ENCODE data around the gene TMTC2. TPM values are rescaled to one million over a fixed set of nuclear protein-coding genes. Genes with fewer than 3 reads are reported as not detected.

The TMTC2 gene
- total RNA-seq, 2 donors from 2014 or later = 2.9 to 3.2 TPM

DNA sequence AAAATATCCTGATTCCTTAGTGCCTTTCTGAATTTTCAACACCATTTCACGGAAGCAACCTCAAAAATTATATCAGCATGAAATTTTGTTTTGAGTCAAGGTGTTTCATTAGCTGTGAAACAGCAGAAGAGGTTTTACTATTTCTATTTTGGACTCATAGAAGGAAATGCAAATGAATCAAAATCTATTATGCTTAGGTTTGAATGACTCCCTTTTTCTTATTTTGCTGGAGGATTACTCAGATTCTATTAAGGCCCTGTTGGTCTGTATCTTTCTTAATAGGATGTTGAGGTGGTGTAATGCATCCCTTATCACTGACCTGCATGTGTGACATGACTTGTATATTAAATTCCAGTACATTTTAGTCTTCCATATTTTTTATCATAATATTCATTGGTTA, 165.8 kb downstream of the TMTC2 start:
- no peak for DNase-seq (ENCODE audit: low spot score)
- Histone ChIP-seq H3K4me1 (no peaks in the 10 kb centered on the region), H3K27ac (no peak overlapping the region), H3K9me3 (no peaks in the 10 kb centered on the region), H3K36me3 (no peaks in the 10 kb centered on the region), H3K4me3 (no peak overlapping the region), H3K27me3 (no peaks in the 10 kb centered on the region)
- TF ChIP-seq, protein P1, sequence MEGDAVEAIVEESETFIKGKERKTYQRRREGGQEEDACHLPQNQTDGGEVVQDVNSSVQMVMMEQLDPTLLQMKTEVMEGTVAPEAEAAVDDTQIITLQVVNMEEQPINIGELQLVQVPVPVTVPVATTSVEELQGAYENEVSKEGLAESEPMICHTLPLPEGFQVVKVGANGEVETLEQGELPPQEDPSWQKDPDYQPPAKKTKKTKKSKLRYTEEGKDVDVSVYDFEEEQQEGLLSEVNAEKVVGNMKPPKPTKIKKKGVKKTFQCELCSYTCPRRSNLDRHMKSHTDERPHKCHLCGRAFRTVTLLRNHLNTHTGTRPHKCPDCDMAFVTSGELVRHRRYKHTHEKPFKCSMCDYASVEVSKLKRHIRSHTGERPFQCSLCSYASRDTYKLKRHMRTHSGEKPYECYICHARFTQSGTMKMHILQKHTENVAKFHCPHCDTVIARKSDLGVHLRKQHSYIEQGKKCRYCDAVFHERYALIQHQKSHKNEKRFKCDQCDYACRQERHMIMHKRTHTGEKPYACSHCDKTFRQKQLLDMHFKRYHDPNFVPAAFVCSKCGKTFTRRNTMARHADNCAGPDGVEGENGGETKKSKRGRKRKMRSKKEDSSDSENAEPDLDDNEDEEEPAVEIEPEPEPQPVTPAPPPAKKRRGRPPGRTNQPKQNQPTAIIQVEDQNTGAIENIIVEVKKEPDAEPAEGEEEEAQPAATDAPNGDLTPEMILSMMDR (IDR thresholded peaks at IDR 0.05) = no peak

DNA sequence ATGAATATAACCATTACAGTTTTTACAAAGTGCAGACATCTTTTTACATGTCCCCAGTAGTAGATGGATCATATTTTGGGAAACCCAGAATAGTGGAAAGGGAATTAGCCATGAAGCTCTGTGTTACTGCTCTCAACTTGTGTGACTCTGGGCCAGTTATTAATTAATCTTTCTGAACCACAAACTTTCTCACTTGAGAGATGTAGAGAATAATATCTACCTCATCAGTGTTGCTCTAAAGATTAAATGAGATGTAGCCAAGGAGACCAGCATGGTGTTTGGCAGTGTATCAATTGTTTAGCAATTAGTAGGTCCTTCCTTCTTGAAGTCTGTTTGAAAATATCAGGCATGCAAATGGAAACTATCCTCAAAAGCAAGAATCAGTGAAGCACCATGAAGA, 169.2 kb downstream of the TMTC2 start:
- Histone ChIP-seq H3K36me3 (no peaks in the 10 kb centered on the region), H3K27ac (no peak overlapping the region), H3K4me3 (no peak overlapping the region), H3K9me3 (no peaks in the 10 kb centered on the region), H3K4me1 (no peaks in the 10 kb centered on the region), H3K27me3 (no peaks in the 10 kb centered on the region)
- TF ChIP-seq, protein P1 (IDR thresholded peaks at IDR 0.05) = no peak
- DNase-seq (ENCODE audit: low spot score) = no peak

DNA sequence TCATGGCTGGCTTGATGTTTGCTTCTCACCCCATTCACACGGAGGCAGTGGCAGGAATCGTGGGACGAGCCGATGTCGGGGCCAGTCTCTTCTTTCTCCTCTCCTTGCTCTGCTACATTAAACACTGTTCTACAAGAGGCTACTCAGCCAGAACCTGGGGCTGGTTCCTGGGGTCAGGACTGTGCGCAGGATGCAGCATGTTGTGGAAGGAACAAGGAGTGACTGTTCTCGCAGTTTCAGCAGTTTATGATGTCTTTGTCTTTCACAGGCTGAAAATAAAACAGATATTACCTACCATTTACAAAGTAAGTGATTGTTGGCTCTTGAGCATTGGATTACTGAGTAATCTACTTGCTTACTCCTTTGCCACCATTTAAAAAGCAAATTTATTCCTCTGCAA, 170.6 kb downstream of the TMTC2 start:
- Histone ChIP-seq H3K4me3 (no peak overlapping the region), H3K9me3 (no peaks in the 10 kb centered on the region), H3K27ac (no peak overlapping the region), H3K27me3 (no peaks in the 10 kb centered on the region), H3K4me1 (no peaks in the 10 kb centered on the region), H3K36me3 (no peaks in the 10 kb centered on the region)
- TF ChIP-seq, protein P1 (IDR thresholded peaks at IDR 0.05) = no peak
- no peak for DNase-seq (ENCODE audit: low spot score)

DNA sequence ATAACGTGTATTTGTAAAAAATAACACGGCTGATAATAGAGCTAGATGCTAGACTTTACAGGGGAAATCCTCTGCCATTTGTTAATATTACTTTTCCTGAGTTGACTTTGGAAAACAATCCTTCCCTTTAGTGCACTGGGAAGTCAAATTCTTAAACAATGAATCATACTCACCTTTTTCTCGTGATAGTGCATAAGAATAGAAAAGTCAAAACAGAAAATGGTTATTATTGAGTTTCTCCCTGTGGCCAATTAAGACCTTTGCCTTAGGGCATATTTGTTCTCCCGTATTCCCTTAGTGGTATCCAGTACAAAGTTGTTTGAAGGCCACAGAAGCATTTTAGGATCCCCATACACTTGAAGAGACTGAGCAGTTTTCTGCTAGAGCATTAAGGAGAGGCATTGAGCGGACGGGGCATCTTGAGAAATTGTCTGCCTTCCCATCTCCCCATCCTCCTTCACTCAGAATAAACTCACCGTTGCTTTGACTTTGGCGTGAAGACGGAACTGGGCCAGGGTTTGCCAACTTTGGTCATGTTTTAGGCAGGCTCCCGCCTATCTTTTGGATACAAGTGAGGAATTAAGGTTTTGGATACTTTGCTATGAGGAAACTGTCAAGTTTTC, 171.3 kb downstream of the TMTC2 start:
- TF ChIP-seq, protein P1 (IDR thresholded peaks at IDR 0.05) = no peak
- Histone ChIP-seq H3K4me1 (no peaks in the 10 kb centered on the region), H3K27ac (no peak overlapping the region), H3K4me3 (no peak overlapping the region), H3K36me3 (no peaks in the 10 kb centered on the region), H3K27me3 (no peaks in the 10 kb centered on the region), H3K9me3 (no peaks in the 10 kb centered on the region)
- DNase-seq (ENCODE audit: low spot score) = no peak

DNA sequence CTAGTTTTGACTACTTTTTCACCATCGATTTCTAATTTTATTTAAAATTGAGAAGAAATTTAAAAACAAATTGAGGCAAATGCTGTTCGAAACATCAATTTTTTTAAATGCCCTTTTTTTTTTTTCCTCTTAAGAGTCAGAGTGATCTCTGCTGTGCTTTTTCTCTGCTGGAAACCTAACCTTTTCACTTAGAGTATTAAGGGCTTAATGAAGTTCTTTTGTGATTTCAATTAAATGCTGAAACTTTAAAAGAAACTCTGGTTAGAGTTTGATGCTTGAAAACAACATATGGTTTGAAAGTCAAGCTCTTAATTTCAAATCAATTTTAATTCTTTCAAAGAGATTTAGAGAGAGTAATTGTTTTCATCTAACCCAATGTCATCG, 171.8 kb downstream of the TMTC2 start:
- Histone ChIP-seq H3K27me3 (no peaks in the 10 kb centered on the region), H3K4me1 (no peaks in the 10 kb centered on the region), H3K9me3 (no peaks in the 10 kb centered on the region), H3K27ac (no peak overlapping the region), H3K36me3 (no peaks in the 10 kb centered on the region), H3K4me3 (no peak overlapping the region)
- DNase-seq (ENCODE audit: low spot score) = no peak
- TF ChIP-seq, protein P1 (IDR thresholded peaks at IDR 0.05) = no peak
